Adrenal gland (tissue), 12 donors: ENCODE measurements around the gene SLC6A13. TPM values are rescaled to one million over a fixed set of nuclear protein-coding genes. Genes with fewer than 3 reads are reported as not detected.

ENCODE experiments used
- DNase-seq, 7 donors: peaks; one replicate each; pipeline ENCODE4 v3.0.0-alpha.2; 2019 to 2020
- H3K27ac ChIP-seq, 5 donors: fragments of 200-600 bp; sonication (generic) in 4 of 5; 1 replicate in 3 of 5; 2 replicates in 2 of 5; pipeline versions ENCODE4 v1.5.1 to v1.8.0; 2016 to 2020; ENCODE audit warnings: mild to moderate bottlenecking in 1 of 5
- H3K27me3 ChIP-seq: fragments of 200-600 bp; 2 replicates; pipeline ENCODE4 v1.8.0; 2021
- H3K36me3 ChIP-seq, 2 donors: fragments of 200-600 bp; replicated peaks in 1 of 2; 1 replicate in 1 of 2; 2 replicates in 1 of 2; pipeline versions ENCODE4 v1.5.1 to v1.8.0; 2018 to 2022
- H3K4me1 ChIP-seq, 2 donors: fragments of 200-600 bp; replicated peaks in 1 of 2; 1 replicate in 1 of 2; 2 replicates in 1 of 2; pipeline versions ENCODE4 v1.5.1 to v1.8.0; 2018 to 2021
- H3K4me3 ChIP-seq, 4 donors: fragments of 200-600 bp; sonication (generic) in 3 of 4; one replicate each; pipeline ENCODE4 v1.5.1; 2016 to 2018
- H3K9me3 ChIP-seq, 3 donors: fragments of 200-600 bp; sonication (generic) in 1 of 3; replicated peaks in 1 of 3; 1 replicate in 2 of 3; 2 replicates in 1 of 3; pipeline versions ENCODE4 v1.5.1 to v1.8.0; 2016 to 2021
- POLR2A ChIP-seq, 2 donors: fragments of 450-650 bp; IDR thresholded peaks; one replicate each; pipeline ENCODE4 v1.6.1; 2017; ENCODE audit warnings: antibody characterized with exemption in 2 of 2, mild to moderate bottlenecking in 2 of 2, moderate library complexity in 1 of 2
- WGBS, 4 donors: extraction: QIAGEN DNeasy Blood & Tissue Kit in 2 of 4; methylation state at CpG; one replicate each; pipeline versions ENCODE4 v1.1.5 to v1.1.7; 2013 to 2017; 5-methylcytosine and 5-hydroxymethylcytosine counted together
- intact Hi-C, 2 donors: fragments of 100-400 bp; cut with DNase I; formaldehyde crosslinking; loops; one replicate each; pipeline versions ENCODE4 v1.14.1 to v1.15.0; 2022 to 2023
- polyA plus RNA-seq, 3 donors: library from polyadenylated mRNA; stranded (reverse); fragments of 200-250 nt in 2 of 3; fragments of 350-450 nt in 1 of 3; fragmentation: Illumina TruSeq in 1 of 3; extraction: RNeasy Lipid Tissue Mini Kit (QIAGEN cat#74804) in 1 of 3; gene quantifications; one replicate each; pipeline ENCODE4 v1.2.3, GENCODE V29; 2013 to 2014
- total RNA-seq, 9 donors: library from RNA; depleted of rRNA in 4 of 9; stranded (reverse); fragments of >200 nt in 4 of 9; fragments of 120-200 nt in 1 of 9; fragmentation: NEBNext Ultra II Directional in 1 of 9; extraction: Animal tissue kit (Norgen Biotek cat#: 25700) in 1 of 9; gene quantifications; one replicate each; pipeline versions ENCODE4 v1.1.0 to v1.2.4, GENCODE V29; 2013 to 2023
- TF ChIP-seq, protein P1 (sequence below), 6 experiments: fragments of 450-650 bp in 4 of 6; fragments of 200-600 bp in 2 of 6; sonication (generic) in 1 of 6; IDR thresholded peaks; 1 replicate in 5 of 6; 2 replicates in 1 of 6; pipeline versions ENCODE4 v1.5.1 to v1.8.0; 2016 to 2021; ENCODE audit warnings: antibody characterized with exemption in 6 of 6, mild to moderate bottlenecking in 2 of 6, moderate library complexity in 1 of 6
- donor health status: healthy with polysubstance abuse.
- donor health status: Bipolar disorder and iron deficiency.
- donor health status: DM: yes; HTN: yes; CAD: no.
- donor health status: DM: no; HTN: no; CAD: no.
- donor health status: DM: no; HTN: no; CAD: no.
- donor health status: DM: yes; HTN: yes; CAD: no.

Gene SLC6A13
- total and polyA plus RNA-seq, 12 donors: 0.22 to 1.0 (median 0.64) TPM; not detected in 6

DNA sequence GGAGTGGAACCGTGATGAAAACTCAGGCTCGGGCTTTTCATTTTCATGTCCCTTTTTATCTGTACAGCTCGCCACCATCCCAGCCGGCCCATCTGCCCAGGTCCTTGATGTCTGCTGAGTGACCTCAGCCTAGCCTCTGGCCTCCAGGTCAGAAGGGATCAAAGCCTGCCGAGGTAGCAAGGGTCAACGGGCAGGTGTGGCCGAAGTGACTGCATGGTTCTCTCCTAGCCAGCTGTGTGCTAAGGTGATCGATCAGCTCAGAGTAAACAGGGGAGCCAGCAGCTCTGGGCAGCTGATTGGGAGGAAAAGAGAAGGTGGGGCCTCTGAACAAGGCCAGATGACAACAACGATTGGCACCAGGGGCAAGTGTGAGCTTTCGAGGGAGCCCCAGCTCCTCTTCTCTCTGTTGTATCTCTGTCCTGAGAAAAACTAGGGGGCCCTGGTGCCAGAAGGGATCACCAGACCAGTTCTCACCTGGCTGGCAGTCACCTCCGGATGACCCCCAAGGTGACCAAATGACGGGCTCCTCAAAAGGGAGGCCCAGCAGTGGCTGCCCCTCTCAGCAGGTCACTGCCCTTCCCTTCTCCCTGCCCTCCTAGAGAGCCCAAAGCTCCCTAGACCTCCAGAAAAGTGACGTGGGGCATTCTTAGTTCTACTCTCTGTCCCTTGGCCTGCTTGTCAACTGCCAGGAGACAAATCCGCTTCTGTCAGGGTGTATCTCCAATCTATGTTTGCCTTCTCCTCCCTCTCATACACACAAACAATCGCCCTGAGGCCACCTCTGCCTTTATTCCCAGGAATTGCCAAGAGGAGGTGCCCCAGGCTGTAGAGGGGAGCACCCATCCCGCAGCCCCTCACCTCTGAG, 52.1 kb downstream of the SLC6A13 start:
- Histone ChIP-seq H3K27ac (no peak overlapping the region), H3K4me3 (no peak overlapping the region), H3K36me3 (no peaks in the 10 kb centered on the region), H3K9me3 (no peaks in the 10 kb centered on the region), H3K4me1 (no peaks in the 10 kb centered on the region), H3K27me3 (peaks cover 8% of the 10 kb centered on the region)
- WGBS, 4 donors: 74 to 77% (median 76%) methylated on average over 14 to 16 of the region's 16 CpGs
- no peak for TF ChIP-seq POLR2A (IDR thresholded peaks at IDR 0.05)
- TF ChIP-seq, protein P1, sequence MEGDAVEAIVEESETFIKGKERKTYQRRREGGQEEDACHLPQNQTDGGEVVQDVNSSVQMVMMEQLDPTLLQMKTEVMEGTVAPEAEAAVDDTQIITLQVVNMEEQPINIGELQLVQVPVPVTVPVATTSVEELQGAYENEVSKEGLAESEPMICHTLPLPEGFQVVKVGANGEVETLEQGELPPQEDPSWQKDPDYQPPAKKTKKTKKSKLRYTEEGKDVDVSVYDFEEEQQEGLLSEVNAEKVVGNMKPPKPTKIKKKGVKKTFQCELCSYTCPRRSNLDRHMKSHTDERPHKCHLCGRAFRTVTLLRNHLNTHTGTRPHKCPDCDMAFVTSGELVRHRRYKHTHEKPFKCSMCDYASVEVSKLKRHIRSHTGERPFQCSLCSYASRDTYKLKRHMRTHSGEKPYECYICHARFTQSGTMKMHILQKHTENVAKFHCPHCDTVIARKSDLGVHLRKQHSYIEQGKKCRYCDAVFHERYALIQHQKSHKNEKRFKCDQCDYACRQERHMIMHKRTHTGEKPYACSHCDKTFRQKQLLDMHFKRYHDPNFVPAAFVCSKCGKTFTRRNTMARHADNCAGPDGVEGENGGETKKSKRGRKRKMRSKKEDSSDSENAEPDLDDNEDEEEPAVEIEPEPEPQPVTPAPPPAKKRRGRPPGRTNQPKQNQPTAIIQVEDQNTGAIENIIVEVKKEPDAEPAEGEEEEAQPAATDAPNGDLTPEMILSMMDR (IDR thresholded peaks at IDR 0.05): no peak
- intact Hi-C loops: no loop called here
- no peak for DNase-seq

DNA sequence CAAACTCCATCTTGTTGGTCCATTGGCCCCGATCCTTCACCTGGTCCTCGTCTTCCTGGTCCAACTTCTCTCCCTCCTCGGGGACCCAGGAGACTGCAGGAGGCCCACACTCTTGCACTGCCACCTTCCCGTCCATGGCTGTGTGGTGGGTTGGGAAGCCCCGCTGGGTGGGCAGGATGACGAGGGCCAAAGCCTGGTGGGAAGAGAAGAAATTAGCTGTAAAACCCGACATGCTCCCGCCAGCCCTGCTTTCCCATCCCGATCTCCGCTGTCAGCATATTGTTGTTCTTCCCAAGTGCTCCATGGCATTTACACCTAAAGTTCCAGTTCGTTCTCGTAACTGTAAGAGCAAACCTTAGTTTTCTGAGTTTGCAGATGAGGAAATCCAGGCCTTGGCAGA, 52.8 kb downstream of the SLC6A13 start:
- intact Hi-C loops: no loop called here
- Histone ChIP-seq H3K27ac (no peak overlapping the region), H3K27me3 (peaks cover 8% of the 10 kb centered on the region), H3K36me3 (no peaks in the 10 kb centered on the region), H3K9me3 (no peaks in the 10 kb centered on the region), H3K4me3 (no peak overlapping the region), H3K4me1 (no peaks in the 10 kb centered on the region)
- no peak for DNase-seq
- no peak for TF ChIP-seq POLR2A (IDR thresholded peaks at IDR 0.05)
- TF ChIP-seq, protein P1 (IDR thresholded peaks at IDR 0.05): no peak
- 89 to 97% (median 92%) methylated on average over 12 of the region's 12 CpGs for WGBS, 4 donors

DNA sequence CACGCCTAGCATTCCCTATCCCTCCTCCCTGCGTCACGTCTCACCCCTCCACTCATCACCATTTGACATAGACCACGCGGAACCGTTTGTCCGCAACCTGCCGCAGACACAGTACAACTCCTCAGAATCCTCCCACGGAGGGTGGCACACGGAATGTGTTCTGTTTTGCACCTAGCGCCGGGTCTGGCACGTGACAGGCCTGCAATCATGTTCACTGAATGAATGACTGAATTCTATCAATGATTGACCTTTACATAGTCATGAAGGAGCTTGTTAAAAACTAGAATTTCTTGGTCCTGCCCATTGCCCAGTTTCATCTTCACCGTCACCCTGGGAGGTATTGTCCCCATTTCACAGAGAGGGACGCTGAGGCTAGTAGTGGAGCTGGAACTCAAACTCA, 53.4 kb downstream of the SLC6A13 start:
- TF ChIP-seq, protein P1 (IDR thresholded peaks at IDR 0.05): no peak
- TF ChIP-seq POLR2A (IDR thresholded peaks at IDR 0.05): no peak
- Histone ChIP-seq H3K36me3 (no peaks in the 10 kb centered on the region), H3K27me3 (peaks cover 10% of the 10 kb centered on the region), H3K4me3 (no peak overlapping the region), H3K27ac (no peak overlapping the region), H3K4me1 (peaks cover 0 to under 1% of the 10 kb centered on the region in 2 donors), H3K9me3 (no peaks in the 10 kb centered on the region)
- intact Hi-C loops: no loop called here
- WGBS, 4 donors: 79 to 90% (median 87%) methylated on average over 15 of the region's 15 CpGs
- no peak for DNase-seq

- no peaks in the 10 kb centered on the region for H3K9me3 ChIP-seq
- peaks cover 13% of the 10 kb centered on the region for H3K27me3 ChIP-seq
- no peaks in the 10 kb centered on the region for H3K36me3 ChIP-seq
- no peak for TF ChIP-seq POLR2A (IDR thresholded peaks at IDR 0.05)
- TF ChIP-seq, protein P1 (IDR thresholded peaks at IDR 0.05): no peak
- WGBS, 4 donors: 68 to 80% (median 72%) methylated on average over 4 of the region's 4 CpGs
- intact Hi-C loops: no loop called here
- no peak overlapping the region for H3K4me3 ChIP-seq
- DNase-seq: no peak
- peaks cover 0 to 5% of the 10 kb centered on the region in 2 donors for H3K4me1 ChIP-seq
- H3K27ac ChIP-seq: no peak overlapping the region
Observed at GRCh38 chr12:208813-209212, 53.8 kb downstream of the SLC6A13 start.
